PC-3 (cell line): Measurements from ENCODE around the gene FGD3. TPM values are rescaled to one million over a fixed set of nuclear protein-coding genes. Genes with fewer than 3 reads are reported as not detected.
A peak's percentile ranks its signal among the peaks of the same experiment; 100 is the strongest.

Source experiments
- ATAC-seq: fragments of 200-7000 bp; cut with Tn5 transposase; 2 replicates; pipeline ENCODE4 v1.9.1; 2020; ENCODE audit warnings: mild to moderate bottlenecking, moderate library complexity
- BruUV-seq: library from RNA; stranded (reverse); fragments of 400-500 nt; replicated peaks from 2 replicates; lab custom pipeline; 2021; lab: Mats Ljungman, UMichigan
- CTCF ChIA-PET: fragments of 300-600 bp; sonication (Branson Sonifier 250); formaldehyde crosslinking; loops from one replicate; lab custom pipeline; 2022; ENCODE audit warnings: antibody characterized with exemption; lab: Charles Lee
- POLR2A ChIA-PET: fragments of 300-600 bp; sonication (Branson Sonifier 250); formaldehyde crosslinking; loops from one replicate; lab custom pipeline; 2022; ENCODE audit warnings: antibody characterized with exemption; ENCODE audit not compliant: unreplicated experiment; lab: Charles Lee
- DNase-seq: peaks from one replicate; pipeline ENCODE4 v3.0.0-alpha.2; 2015
- H2AFZ ChIP-seq: fragments of 300-600 bp; sonication (generic); 2 replicates; pipeline ENCODE4 v1.6.0; 2016; ENCODE audit warnings: antibody characterized with exemption, low read length
- H3F3A ChIP-seq: fragments of 300-600 bp; sonication (generic); one replicate; pipeline ENCODE4 v1.6.0; 2017; ENCODE audit warnings: antibody characterized with exemption, low read length, control low read depth, mild to moderate bottlenecking; ENCODE audit not compliant: unreplicated experiment
- H3K27ac ChIP-seq: fragments of 300-600 bp; sonication (generic); 2 replicates; pipeline ENCODE4 v1.5.1; 2016; ENCODE audit warnings: mild to moderate bottlenecking, low read length
- H3K27me3 ChIP-seq: fragments of 300-600 bp; sonication (generic); 2 replicates; pipeline ENCODE4 v1.6.1; 2016; ENCODE audit warnings: low read length, mixed read lengths
- H3K36me3 ChIP-seq: fragments of 300-600 bp; sonication (generic); 2 replicates; pipeline ENCODE4 v1.6.1; 2016; ENCODE audit warnings: low read depth, mixed run types, low read length, mixed read lengths
- H3K4me1 ChIP-seq: fragments of 300-600 bp; sonication (generic); 2 replicates; pipeline ENCODE4 v1.5.1; 2016; ENCODE audit warnings: low read length; ENCODE audit not compliant: insufficient read depth
- H3K4me2 ChIP-seq: fragments of 300-600 bp; sonication (generic); 2 replicates; pipeline ENCODE4 v1.6.0; 2016; ENCODE audit warnings: low read length
- H3K4me3 ChIP-seq: fragments of 300-600 bp; sonication (generic); 2 replicates; pipeline ENCODE4 v1.5.1; 2016; ENCODE audit warnings: mild to moderate bottlenecking, low read length, mixed read lengths
- H3K79me2 ChIP-seq: fragments of 300-600 bp; sonication (generic); 2 replicates; pipeline ENCODE4 v1.6.1; 2017; ENCODE audit warnings: low read length, mixed read lengths
- H3K9ac ChIP-seq: fragments of 300-600 bp; sonication (generic); 2 replicates; pipeline ENCODE4 v1.6.0; 2016; ENCODE audit warnings: mild to moderate bottlenecking, low read length
- H3K9me2 ChIP-seq: fragments of 300-600 bp; sonication (generic); replicated peaks from 2 replicates; pipeline ENCODE4 v1.6.1; 2016; ENCODE audit warnings: mixed run types, low read length, mixed read lengths
- H3K9me3 ChIP-seq: fragments of 300-600 bp; sonication (generic); 2 replicates; pipeline ENCODE4 v1.6.1; 2016; ENCODE audit warnings: low read length, mixed read lengths
- H4K20me1 ChIP-seq: fragments of 300-600 bp; sonication (generic); 2 replicates; pipeline ENCODE4 v1.6.1; 2016; ENCODE audit warnings: low read length, mixed read lengths
- EZH2 ChIP-seq: fragments of 300-600 bp; sonication (generic); IDR thresholded peaks from one replicate; pipeline ENCODE4 v1.6.1; 2017; ENCODE audit warnings: antibody characterized with exemption, mild to moderate bottlenecking, low read length; ENCODE audit not compliant: unreplicated experiment
- EZH2phosphoT487 ChIP-seq: fragments of 300-600 bp; sonication (generic); IDR thresholded peaks from 2 replicates; pipeline ENCODE4 v1.6.1; 2018; ENCODE audit warnings: mild to moderate bottlenecking, antibody characterized with exemption, low read length, borderline replicate concordance
- intact Hi-C: fragments of 100-400 bp; cut with micrococcal nuclease; formaldehyde crosslinking; loops from 2 replicates; pipeline ENCODE4 v1.9.0; 2023
- total RNA-seq: library from RNA; depleted of rRNA; stranded (reverse); fragments of >200 nt; gene quantifications from 2 replicates; pipeline ENCODE4 v1.2.3, GENCODE V29; 2014
- TF ChIP-seq, protein P1 (sequence below): fragments of 300-600 bp; sonication (generic); conservative IDR thresholded peaks from 2 replicates; pipeline ENCODE4 v1.5.1; 2017; ENCODE audit warnings: antibody characterized with exemption, low read depth, mild to moderate bottlenecking, low read length

FGD3 gene
- total RNA-seq, 1 experiment from 2014 or later, result 5.4 TPM

DNA sequence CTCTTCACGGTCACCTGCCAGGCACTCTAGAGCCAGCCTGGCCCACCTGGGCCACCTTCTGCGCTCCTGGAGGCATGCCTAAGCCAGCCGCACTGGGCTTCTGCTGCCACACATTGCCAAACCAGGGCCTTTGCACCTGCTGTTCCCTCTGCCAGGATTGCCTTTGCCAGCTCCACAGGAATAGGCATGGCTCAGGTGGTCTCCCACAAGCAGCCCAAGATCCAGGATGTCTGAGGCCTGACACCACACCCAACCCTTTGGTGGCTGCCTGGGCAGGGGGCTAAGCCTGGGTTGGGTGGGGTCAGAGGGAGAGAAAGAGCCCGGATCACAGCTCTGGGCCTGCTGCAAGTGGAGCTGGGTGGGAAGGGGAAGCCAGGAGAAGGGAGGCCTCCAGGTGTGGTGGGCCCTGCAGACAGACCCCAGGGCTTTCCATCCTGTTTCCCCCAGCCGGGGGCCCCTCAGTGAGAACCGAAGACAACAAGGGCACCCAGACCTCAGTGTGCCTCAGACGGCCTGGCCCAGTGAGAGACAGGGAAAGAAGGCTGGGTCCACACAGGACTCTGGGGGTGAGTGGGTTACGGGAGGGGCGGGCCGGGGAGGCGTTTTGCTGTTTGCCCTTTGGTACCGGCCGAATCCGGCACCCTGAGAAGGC is 110.5 kb downstream of the FGD3 start:
- Histone ChIP-seq H3K4me2 (peak overlapping the region; percentile 80; the same call in 1 of the 2 replicates), H3K9me2 (no peaks in the 10 kb centered on the region), H3F3A (no peaks in the 10 kb centered on the region), H3K9ac (no peak overlapping the region), H3K4me3 (no peak overlapping the region), H3K9me3 (no peaks in the 10 kb centered on the region), H4K20me1 (no peaks in the 10 kb centered on the region), H3K27me3 (no peaks in the 10 kb centered on the region), H2AFZ (peak overlapping the region; percentile 68; the same call in 1 of the 2 replicates), H3K36me3 (no peaks in the 10 kb centered on the region), H3K4me1 (peaks cover 27% of the 10 kb centered on the region), H3K79me2 (peaks cover 11% of the 10 kb centered on the region), H3K27ac (no peak overlapping the region)
- BruUV-seq, result no TSS peak
- ChIA-PET CTCF (no interaction called here), POLR2A (no interaction called here)
- intact Hi-C loops, result no loop called here
- DNase-seq, result no peak
- no peak for ATAC-seq
- TF ChIP-seq, protein P1, sequence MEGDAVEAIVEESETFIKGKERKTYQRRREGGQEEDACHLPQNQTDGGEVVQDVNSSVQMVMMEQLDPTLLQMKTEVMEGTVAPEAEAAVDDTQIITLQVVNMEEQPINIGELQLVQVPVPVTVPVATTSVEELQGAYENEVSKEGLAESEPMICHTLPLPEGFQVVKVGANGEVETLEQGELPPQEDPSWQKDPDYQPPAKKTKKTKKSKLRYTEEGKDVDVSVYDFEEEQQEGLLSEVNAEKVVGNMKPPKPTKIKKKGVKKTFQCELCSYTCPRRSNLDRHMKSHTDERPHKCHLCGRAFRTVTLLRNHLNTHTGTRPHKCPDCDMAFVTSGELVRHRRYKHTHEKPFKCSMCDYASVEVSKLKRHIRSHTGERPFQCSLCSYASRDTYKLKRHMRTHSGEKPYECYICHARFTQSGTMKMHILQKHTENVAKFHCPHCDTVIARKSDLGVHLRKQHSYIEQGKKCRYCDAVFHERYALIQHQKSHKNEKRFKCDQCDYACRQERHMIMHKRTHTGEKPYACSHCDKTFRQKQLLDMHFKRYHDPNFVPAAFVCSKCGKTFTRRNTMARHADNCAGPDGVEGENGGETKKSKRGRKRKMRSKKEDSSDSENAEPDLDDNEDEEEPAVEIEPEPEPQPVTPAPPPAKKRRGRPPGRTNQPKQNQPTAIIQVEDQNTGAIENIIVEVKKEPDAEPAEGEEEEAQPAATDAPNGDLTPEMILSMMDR, result no peak
- no peak for TF ChIP-seq EZH2phosphoT487
- no peak for TF ChIP-seq EZH2

GRCh38 chr9:93058355-93059010 is 111.2 kb downstream of the FGD3 start, which contains the start of gene SUSD3:
Gene SUSD3, plus strand, starts transcription at chr9:93058701. Its CDS starts 42 bp downstream, at chr9:93058743.
- H3K27me3 ChIP-seq, result no peaks in the 10 kb centered on the region
- ATAC-seq (peak; percentile 54), DNase-seq (peak; percentile 73)
- intact Hi-C loops, result no loop called here
- no TSS peak for BruUV-seq
- no peaks in the 10 kb centered on the region for H4K20me1 ChIP-seq
- H3F3A ChIP-seq, result no peaks in the 10 kb centered on the region
- H3K4me1 ChIP-seq, result peaks cover 27% of the 10 kb centered on the region
- no peaks in the 10 kb centered on the region for H3K36me3 ChIP-seq
- no peaks in the 10 kb centered on the region for H3K9me3 ChIP-seq
- ChIA-PET CTCF (no interaction called here), POLR2A (no interaction called here)
- H3K9ac ChIP-seq, result peak within 1 kb of the TSS; percentile 49; the same call in 1 of the 2 replicates
- H3K4me2 ChIP-seq, result peak within 1 kb of the TSS; percentile 80
- TF ChIP-seq EZH2, result no peak
- TF ChIP-seq, protein P1, result no peak
- TF ChIP-seq EZH2phosphoT487, result no peak
- H3K79me2 ChIP-seq, result peaks cover 11% of the 10 kb centered on the region
- H3K27ac ChIP-seq, result no peak within 1 kb of the TSS
- H2AFZ ChIP-seq, result peak within 1 kb of the TSS; percentile 68; the same call in 1 of the 2 replicates
- H3K4me3 ChIP-seq, result peak within 1 kb of the TSS; percentile 71
- H3K9me2 ChIP-seq, result no peaks in the 10 kb centered on the region
